ENCODE results near the gene MARK2. TPM values are rescaled to one million over a fixed set of nuclear protein-coding genes. Genes with fewer than 3 reads are reported as not detected.

Gene MARK2
- total RNA-seq, 2 experiments from 2014 or later: 23.3 to 24.5 TPM

GRCh38 chr11:63941901-63942300 lies 103.0 kb downstream of the MARK2 start:
- no peak for ATAC-seq
- intact Hi-C loops (cut with micrococcal nuclease): no loop called here
- ChIA-PET POLR2A (no interaction called here), CTCF (interaction anchor here (1.0 to 8.8 kb wide), 3 partner anchors 10 to 106 kb away, joined by 3 to 146 read pairs (median 3); partner anchors contain the start of gene MARK2)
- Mint-ChIP-seq H3K36me3 (ENCODE audit: low read depth) (peaks cover 6% of the 10 kb centered on the region), H3K27ac (no peak overlapping the region), H3K27me3 (no peaks in the 10 kb centered on the region), H3K4me1 (ENCODE audit: low read depth) (peaks cover 29% of the 10 kb centered on the region), H3K9me3 (no peaks in the 10 kb centered on the region), H3K4me3 (no peak overlapping the region)
- no peak for DNase-seq
- no peak for TF ChIP-seq CTCF (IDR thresholded peaks at IDR 0.05)

- Mint-ChIP-seq H3K36me3 (ENCODE audit: low read depth) (peaks cover 7% of the 10 kb centered on the region), H3K4me3 (no peak overlapping the region), H3K4me1 (ENCODE audit: low read depth) (peaks cover 28% of the 10 kb centered on the region), H3K27ac (no peak overlapping the region), H3K9me3 (no peaks in the 10 kb centered on the region), H3K27me3 (no peaks in the 10 kb centered on the region)
- intact Hi-C loops (cut with micrococcal nuclease): no loop called here
- TF ChIP-seq CTCF (IDR thresholded peaks at IDR 0.05): no peak
- DNase-seq (no peak), ATAC-seq (no peak)
- POLR2A ChIA-PET: no interaction called here
- CTCF ChIA-PET: interaction anchor here (1.0 to 8.8 kb wide), 3 partner anchors 11 to 107 kb away, joined by 3 to 146 read pairs (median 3); partner anchors contain the start of gene MARK2
Measured at GRCh38 chr11:63942803-63943202, 103.9 kb downstream of the MARK2 start.

DNA sequence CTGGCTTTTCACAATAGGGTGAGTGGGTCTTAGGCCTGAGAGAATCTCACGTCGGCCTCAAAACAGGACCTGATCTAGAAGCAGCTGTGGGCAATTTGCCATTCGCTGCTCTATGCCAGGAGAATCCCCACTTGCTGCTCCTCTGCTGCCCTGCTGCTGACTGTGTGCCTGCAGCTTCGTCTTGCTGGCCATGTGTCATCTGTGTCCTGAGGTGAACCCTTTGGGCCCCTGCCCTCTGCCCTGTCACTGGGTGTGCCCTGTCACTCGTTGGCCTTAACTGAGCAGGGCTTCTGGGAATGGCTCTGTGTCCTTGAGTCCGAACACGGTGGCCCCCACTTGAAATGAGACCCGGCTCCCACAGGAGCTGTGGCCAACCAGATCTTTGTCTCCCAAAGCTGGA lies 106.1 kb downstream of the MARK2 start:
- H3K27ac Mint-ChIP-seq: no peak overlapping the region
- intact Hi-C loops (cut with micrococcal nuclease): loop anchor here (2.0 kb wide), 1 partner anchor 108 kb away; no protein-coding TSS in a partner anchor
- peaks cover 17% of the 10 kb centered on the region for H3K4me1 Mint-ChIP-seq (ENCODE audit: low read depth)
- no peak for DNase-seq
- no peak overlapping the region for H3K4me3 Mint-ChIP-seq
- POLR2A ChIA-PET: interaction anchor here (1.2 to 1.6 kb wide), 2 partner anchors 23 to 40 kb away, joined by 3 read pairs; no protein-coding TSS in a partner anchor
- CTCF ChIA-PET: interaction anchor here (0.8 to 8.8 kb wide), 24 partner anchors 10 to 205 kb away, joined by 3 to 146 read pairs (median 5); partner anchors contain the start of genes MARK2 and ZFTA
- no peak for TF ChIP-seq CTCF (IDR thresholded peaks at IDR 0.05)
- no peaks in the 10 kb centered on the region for H3K27me3 Mint-ChIP-seq
- H3K9me3 Mint-ChIP-seq: no peaks in the 10 kb centered on the region
- peaks cover 7% of the 10 kb centered on the region for H3K36me3 Mint-ChIP-seq (ENCODE audit: low read depth)
- ATAC-seq: no peak

DNA sequence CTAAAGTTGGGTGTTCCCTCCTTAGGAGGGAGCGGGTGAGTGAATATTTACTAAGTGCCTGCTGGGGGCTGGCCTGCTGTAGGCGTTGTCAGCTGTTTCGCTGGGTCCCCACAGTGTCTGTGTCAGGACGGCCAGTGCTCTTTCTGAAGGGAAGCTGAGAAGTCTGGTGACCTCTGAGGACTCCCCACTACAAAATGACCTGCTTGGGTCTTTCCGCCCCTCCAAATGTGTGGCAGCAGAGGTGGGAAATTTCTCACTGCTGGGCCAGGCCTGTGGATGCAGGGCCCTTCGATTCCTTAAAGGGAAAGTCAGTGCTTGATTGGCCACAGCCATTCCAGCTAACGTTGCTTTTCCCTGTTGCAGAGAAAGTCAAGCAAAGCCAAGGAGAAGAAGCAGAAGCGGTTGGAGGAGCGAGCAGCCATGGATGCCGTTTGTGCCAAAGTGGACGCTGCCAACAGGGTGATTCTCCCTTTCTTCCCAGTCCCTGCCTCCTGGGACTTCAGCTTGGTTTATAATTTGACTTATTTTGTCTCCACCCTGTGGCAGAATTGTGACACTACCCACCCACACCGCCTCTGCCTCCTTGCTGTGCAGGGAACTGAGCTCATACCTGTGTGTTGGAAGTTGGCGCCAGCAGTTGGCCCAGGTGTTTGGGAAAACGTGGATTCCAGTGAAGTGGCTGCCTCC lies 106.7 kb downstream of the MARK2 start:
- Mint-ChIP-seq H3K27ac (no peak overlapping the region), H3K9me3 (no peaks in the 10 kb centered on the region), H3K36me3 (ENCODE audit: low read depth) (peaks cover 7% of the 10 kb centered on the region), H3K27me3 (no peaks in the 10 kb centered on the region), H3K4me3 (no peak overlapping the region), H3K4me1 (ENCODE audit: low read depth) (peaks cover 13% of the 10 kb centered on the region)
- DNase-seq (peak; percentile 72), ATAC-seq (peak; percentile 84)
- TF ChIP-seq CTCF (IDR thresholded peaks at IDR 0.05): peak; percentile 71
- intact Hi-C loops (cut with micrococcal nuclease): loop anchor here (2.0 kb wide), 1 partner anchor 109 kb away; no protein-coding TSS in a partner anchor
- POLR2A ChIA-PET: interaction anchor here (1.2 kb wide), 1 partner anchor 40 kb away, joined by 3 read pairs; no protein-coding TSS in a partner anchor
- CTCF ChIA-PET: interaction anchor here (0.5 to 8.8 kb wide), 36 partner anchors 9 to 279 kb away, joined by 3 to 146 read pairs (median 4); partner anchors contain the start of genes COX8A, MARK2 and ZFTA
